Astrocyte (in vitro differentiated cells and primary cell): ENCODE measurements around the gene KCNC1. TPM values are rescaled to one million over a fixed set of nuclear protein-coding genes. Genes with fewer than 3 reads are reported as not detected.

Experiments used
- DNase-seq: peaks from one replicate; pipeline ENCODE4 v3.0.0-alpha.2; 2010; ENCODE audit warnings: low read depth
- FAIRE-seq: peaks from 2 replicates; lab custom pipeline; 2011; peaks lifted over from hg19 to GRCh38; lab: Jason Lieb, UNC
- H2AFZ ChIP-seq: 2 replicates; pipeline ENCODE4 v1.6.0; 2012; ENCODE audit warnings: low read depth, low read length, inconsistent platforms
- H3K27ac ChIP-seq: 2 replicates; pipeline ENCODE4 v1.5.1; 2011; ENCODE audit warnings: low read depth, low read length, inconsistent platforms
- H3K27me3 ChIP-seq: 2 replicates; pipeline ENCODE4 v1.6.0; 2011; ENCODE audit warnings: low read length, inconsistent platforms; ENCODE audit not compliant: insufficient read depth
- H3K36me3 ChIP-seq: 2 replicates; pipeline ENCODE4 v1.5.1; 2011; ENCODE audit warnings: low read length, inconsistent platforms; ENCODE audit not compliant: insufficient read depth
- H3K4me1 ChIP-seq: 2 replicates; pipeline ENCODE4 v1.5.1; 2011; ENCODE audit warnings: low read length, inconsistent platforms; ENCODE audit not compliant: insufficient read depth
- H3K4me2 ChIP-seq: 2 replicates; pipeline ENCODE4 v1.6.0; 2012; ENCODE audit warnings: low read length, inconsistent platforms
- H3K4me3 ChIP-seq: 2 replicates; pipeline ENCODE4 v1.5.1; 2011; ENCODE audit warnings: low read depth, mild to moderate bottlenecking, low read length, inconsistent platforms; ENCODE audit not compliant: insufficient read depth
- H3K79me2 ChIP-seq: 2 replicates; pipeline ENCODE4 v1.6.0; 2012; ENCODE audit warnings: mild to moderate bottlenecking, low read length, inconsistent platforms; ENCODE audit not compliant: insufficient read depth
- H3K9ac ChIP-seq: 2 replicates; pipeline ENCODE4 v1.6.0; 2012; ENCODE audit warnings: mild to moderate bottlenecking, low read length, inconsistent platforms
- H3K9me3 ChIP-seq: 2 replicates; pipeline ENCODE4 v1.5.1; 2012; ENCODE audit warnings: low read depth, mild to moderate bottlenecking, low read length, inconsistent platforms; ENCODE audit not compliant: insufficient read depth
- H4K20me1 ChIP-seq: 2 replicates; pipeline ENCODE4 v1.6.0; 2012; ENCODE audit warnings: low read length, inconsistent platforms; ENCODE audit not compliant: insufficient read depth
- H3K27ac Mint-ChIP-seq: one replicate; pipeline ENCODE4 v1.8.0; 2021; ENCODE audit warnings: mild to moderate bottlenecking, mixed read lengths; ENCODE audit not compliant: unreplicated experiment
- H3K27me3 Mint-ChIP-seq: one replicate; pipeline ENCODE4 v1.8.0; 2021; ENCODE audit warnings: low read depth, mixed read lengths; ENCODE audit not compliant: unreplicated experiment
- H3K36me3 Mint-ChIP-seq: one replicate; pipeline ENCODE4 v1.8.0; 2021; ENCODE audit warnings: low read depth, mixed read lengths; ENCODE audit not compliant: unreplicated experiment
- H3K4me1 Mint-ChIP-seq: one replicate; pipeline ENCODE4 v1.8.0; 2021; ENCODE audit warnings: low read depth, mixed read lengths; ENCODE audit not compliant: unreplicated experiment
- H3K4me3 Mint-ChIP-seq: one replicate; pipeline ENCODE4 v1.8.0; 2021; ENCODE audit warnings: mild to moderate bottlenecking, moderate library complexity, mixed read lengths; ENCODE audit not compliant: unreplicated experiment
- H3K9me3 Mint-ChIP-seq: one replicate; pipeline ENCODE4 v1.8.0; 2021; ENCODE audit warnings: mild to moderate bottlenecking, mixed read lengths; ENCODE audit not compliant: unreplicated experiment
- CTCF ChIP-seq: IDR thresholded peaks from 2 replicates; pipeline ENCODE4 v1.5.1; 2011; ENCODE audit warnings: low read depth, mild to moderate bottlenecking, inconsistent platforms, low read length, moderate library complexity; ENCODE audit not compliant: insufficient read depth
- EZH2 ChIP-seq: IDR thresholded peaks from 2 replicates; pipeline ENCODE4 v1.6.1; 2012; ENCODE audit warnings: mild to moderate bottlenecking, low read length, inconsistent platforms; ENCODE audit not compliant: insufficient read depth
- total RNA-seq: library from RNA; stranded (reverse); gene quantifications from 2 replicates; pipeline ENCODE4 v1.2.1, GENCODE V29; 2021

The KCNC1 gene
- total RNA-seq, 1 donor from 2014 or later = 0.05 TPM

- H3K4me2 ChIP-seq = no peak overlapping the region
- H4K20me1 ChIP-seq = no peaks in the 10 kb centered on the region
- Mint-ChIP-seq H3K4me3 (no peak overlapping the region), H3K27ac (no peak overlapping the region), H3K36me3 (no peaks in the 10 kb centered on the region), H3K27me3 (peaks cover 26% of the 10 kb centered on the region), H3K4me1 (no peaks in the 10 kb centered on the region), H3K9me3 (peaks cover 2% of the 10 kb centered on the region)
- H3K27me3 ChIP-seq = peaks cover 7% of the 10 kb centered on the region
- no peaks in the 10 kb centered on the region for H3K79me2 ChIP-seq
- no peak overlapping the region for H3K27ac ChIP-seq
- FAIRE-seq = no peak
- no peaks in the 10 kb centered on the region for H3K36me3 ChIP-seq
- H3K4me1 ChIP-seq = peaks cover 8% of the 10 kb centered on the region
- no peak for TF ChIP-seq EZH2
- TF ChIP-seq CTCF = no peak
- H3K9ac ChIP-seq = no peak overlapping the region
- no peak overlapping the region for H3K4me3 ChIP-seq
- DNase-seq = no peak
- no peak overlapping the region for H2AFZ ChIP-seq
- no peaks in the 10 kb centered on the region for H3K9me3 ChIP-seq
Measured at GRCh38 chr11:17687946-17688670, 46.5 kb upstream of the KCNC1 start.

GRCh38 chr11:17691550-17691949 lies 43.0 kb upstream of the KCNC1 start:
- peaks cover 29% of the 10 kb centered on the region for H3K27me3 ChIP-seq
- H3K36me3 Mint-ChIP-seq = no peaks in the 10 kb centered on the region
- no peaks in the 10 kb centered on the region for H3K36me3 ChIP-seq
- FAIRE-seq (no peak), DNase-seq (no peak)
- no peaks in the 10 kb centered on the region for H3K4me1 ChIP-seq
- H3K27ac Mint-ChIP-seq = no peak overlapping the region
- H3K4me3 ChIP-seq = no peak overlapping the region
- H3K9ac ChIP-seq = no peak overlapping the region
- peaks cover 45% of the 10 kb centered on the region for H3K27me3 Mint-ChIP-seq
- H3K4me2 ChIP-seq = no peak overlapping the region
- H4K20me1 ChIP-seq = no peaks in the 10 kb centered on the region
- H3K79me2 ChIP-seq = no peaks in the 10 kb centered on the region
- H2AFZ ChIP-seq = no peak overlapping the region
- no peak overlapping the region for H3K4me3 Mint-ChIP-seq
- no peak for TF ChIP-seq EZH2
- TF ChIP-seq CTCF = no peak
- H3K9me3 Mint-ChIP-seq = peaks cover 5% of the 10 kb centered on the region
- H3K9me3 ChIP-seq = no peaks in the 10 kb centered on the region
- no peaks in the 10 kb centered on the region for H3K4me1 Mint-ChIP-seq
- H3K27ac ChIP-seq = no peak overlapping the region

DNA sequence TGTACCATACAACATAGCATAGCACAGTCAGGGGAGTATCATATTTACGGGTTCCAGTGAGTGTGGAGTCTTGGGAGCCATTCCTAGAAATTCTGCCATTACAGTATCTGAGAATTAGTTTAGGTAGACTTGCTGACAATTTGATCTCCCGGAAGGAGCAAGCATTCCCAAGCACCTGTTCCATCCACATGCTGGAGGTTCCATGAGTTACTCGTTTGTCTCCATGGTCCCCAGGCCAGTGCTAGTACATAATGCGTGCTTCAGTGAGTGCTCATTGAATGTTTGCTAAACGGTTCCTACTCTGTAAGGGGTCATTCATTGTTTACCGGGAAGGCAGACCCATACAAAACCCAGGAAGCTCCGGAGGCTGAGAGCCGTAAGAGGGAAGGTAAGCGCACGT lies 42.6 kb upstream of the KCNC1 start:
- Histone ChIP-seq H3K9ac (no peak overlapping the region), H3K9me3 (no peaks in the 10 kb centered on the region), H4K20me1 (no peaks in the 10 kb centered on the region), H3K27me3 (peaks cover 31% of the 10 kb centered on the region), H3K36me3 (no peaks in the 10 kb centered on the region), H3K79me2 (no peaks in the 10 kb centered on the region), H2AFZ (no peak overlapping the region), H3K4me1 (no peaks in the 10 kb centered on the region), H3K4me3 (no peak overlapping the region), H3K4me2 (no peak overlapping the region), H3K27ac (no peak overlapping the region)
- H3K4me3 Mint-ChIP-seq = no peak overlapping the region
- no peaks in the 10 kb centered on the region for H3K36me3 Mint-ChIP-seq
- peaks cover 46% of the 10 kb centered on the region for H3K27me3 Mint-ChIP-seq
- no peak for TF ChIP-seq EZH2
- TF ChIP-seq CTCF = no peak
- FAIRE-seq (no peak), DNase-seq (no peak)
- no peaks in the 10 kb centered on the region for H3K4me1 Mint-ChIP-seq
- H3K9me3 Mint-ChIP-seq = peaks cover 5% of the 10 kb centered on the region
- H3K27ac Mint-ChIP-seq = no peak overlapping the region
